GM13976 (cell line): ENCODE data around the gene PRICKLE3.

Source experiments
- DNase-seq: peaks from one replicate; pipeline ENCODE4 v3.0.0; 2012; ENCODE audit warnings: low spot score
- in situ Hi-C: fragments of 300-500 bp; cut with MboI; formaldehyde crosslinking; loops from one replicate; pipeline ENCODE4 v1.12.0; 2022; ENCODE audit warnings: low sequenced_read_pairs, mixed read lengths, inconsistent platforms; ENCODE audit not compliant: unreplicated experiment
- TF ChIP-seq, protein P1 (sequence below): IDR thresholded peaks from 2 replicates; pipeline ENCODE4 v1.5.1; 2012; ENCODE audit warnings: borderline replicate concordance, mild to moderate bottlenecking; ENCODE audit not compliant: insufficient read depth; ENCODE audit errors: extremely low read depth, missing control alignments, control extremely low read depth

Gene PRICKLE3

GRCh38 chrX:49210406-49210805 is 24.2 kb upstream of the PRICKLE3 start:
- DNase-seq = no peak
- in situ Hi-C loops = no loop called here
- TF ChIP-seq, protein P1, sequence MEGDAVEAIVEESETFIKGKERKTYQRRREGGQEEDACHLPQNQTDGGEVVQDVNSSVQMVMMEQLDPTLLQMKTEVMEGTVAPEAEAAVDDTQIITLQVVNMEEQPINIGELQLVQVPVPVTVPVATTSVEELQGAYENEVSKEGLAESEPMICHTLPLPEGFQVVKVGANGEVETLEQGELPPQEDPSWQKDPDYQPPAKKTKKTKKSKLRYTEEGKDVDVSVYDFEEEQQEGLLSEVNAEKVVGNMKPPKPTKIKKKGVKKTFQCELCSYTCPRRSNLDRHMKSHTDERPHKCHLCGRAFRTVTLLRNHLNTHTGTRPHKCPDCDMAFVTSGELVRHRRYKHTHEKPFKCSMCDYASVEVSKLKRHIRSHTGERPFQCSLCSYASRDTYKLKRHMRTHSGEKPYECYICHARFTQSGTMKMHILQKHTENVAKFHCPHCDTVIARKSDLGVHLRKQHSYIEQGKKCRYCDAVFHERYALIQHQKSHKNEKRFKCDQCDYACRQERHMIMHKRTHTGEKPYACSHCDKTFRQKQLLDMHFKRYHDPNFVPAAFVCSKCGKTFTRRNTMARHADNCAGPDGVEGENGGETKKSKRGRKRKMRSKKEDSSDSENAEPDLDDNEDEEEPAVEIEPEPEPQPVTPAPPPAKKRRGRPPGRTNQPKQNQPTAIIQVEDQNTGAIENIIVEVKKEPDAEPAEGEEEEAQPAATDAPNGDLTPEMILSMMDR = no peak

DNA sequence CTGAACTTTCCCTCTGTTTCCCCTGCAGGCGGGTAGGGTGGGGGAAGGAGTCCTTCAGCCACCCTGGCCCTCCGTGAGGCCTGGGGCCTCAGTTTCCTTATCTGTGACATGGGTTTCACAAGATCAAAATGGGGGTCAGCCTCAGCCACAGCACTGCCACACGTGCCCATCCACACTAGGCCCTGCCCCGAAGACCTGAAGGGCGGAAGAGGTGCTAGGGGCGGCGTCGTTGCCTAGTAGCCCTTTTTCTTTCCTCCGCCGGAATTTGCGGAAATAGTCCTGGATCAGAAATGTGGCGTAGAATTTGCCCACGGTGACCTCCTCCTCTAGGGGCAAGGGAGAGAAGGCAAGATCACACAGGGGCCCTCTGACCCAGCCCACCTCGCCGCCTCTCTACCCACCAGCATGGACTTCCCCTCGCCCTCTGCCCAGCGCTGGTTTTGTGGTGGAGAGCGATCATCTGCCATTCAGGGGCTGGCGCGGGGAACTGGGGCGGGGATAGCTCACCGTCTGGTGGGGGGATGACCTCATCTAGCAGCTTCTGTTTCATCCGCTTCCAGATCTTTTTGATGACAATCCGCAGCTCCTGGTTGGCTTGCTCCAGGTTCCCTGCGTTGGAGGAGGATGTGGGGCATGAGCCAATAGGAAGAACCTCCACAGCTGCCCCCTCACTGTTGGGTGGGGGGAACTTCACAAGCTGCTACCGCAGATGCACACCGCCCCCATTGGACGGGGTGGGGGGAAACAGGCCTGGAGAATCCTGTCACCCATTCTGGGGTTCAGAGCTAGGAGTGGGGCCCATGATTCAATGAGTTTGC is 23.5 kb upstream of the PRICKLE3 start:
- DNase-seq = no peak
- in situ Hi-C loops = no loop called here

DNA sequence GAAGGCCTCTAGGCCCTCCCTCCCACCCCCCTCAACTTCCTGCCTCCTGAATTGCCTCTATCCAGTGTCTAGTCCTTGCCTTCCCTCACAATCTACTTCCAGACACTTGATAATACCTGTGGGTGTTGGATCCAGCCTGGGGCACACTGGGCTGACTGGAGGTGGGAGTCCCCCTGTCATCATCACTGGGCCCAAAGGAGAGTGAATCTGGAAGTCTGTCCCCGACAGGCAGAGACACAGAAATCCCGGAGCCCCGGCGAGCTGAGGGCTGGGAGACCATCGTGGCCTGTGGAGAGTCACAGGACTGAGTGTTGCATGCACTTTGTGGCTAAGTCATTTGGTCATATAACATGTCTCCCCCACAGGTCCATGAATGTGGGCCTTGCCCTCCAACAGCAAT is 22.2 kb upstream of the PRICKLE3 start:
- in situ Hi-C loops = no loop called here
- no peak for DNase-seq
- TF ChIP-seq, protein P1 = no peak

More for the DNA sequence above, 23.5 kb upstream of the PRICKLE3 start:
- TF ChIP-seq, protein P1 = no peak

DNA sequence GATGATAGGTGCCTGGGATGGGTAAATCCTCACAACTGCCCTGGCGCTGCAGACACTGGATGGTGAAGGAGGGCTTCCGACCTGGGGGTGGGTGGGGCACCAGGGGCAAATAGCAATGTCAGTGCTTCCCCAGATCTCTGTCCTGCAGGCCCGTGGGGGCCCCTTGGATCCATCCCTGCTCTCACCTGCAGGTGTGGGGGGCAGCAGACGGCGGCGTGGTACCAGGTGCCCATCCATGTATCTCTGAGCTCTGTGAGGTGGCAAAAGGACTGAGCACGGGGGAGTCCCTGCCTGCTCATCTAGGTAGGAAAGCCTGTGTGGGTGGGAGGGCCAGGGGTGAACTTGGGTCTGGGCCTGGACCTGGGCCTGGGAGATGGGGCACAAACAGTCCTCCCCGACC is 20.4 kb upstream of the PRICKLE3 start:
- no peak for DNase-seq
- TF ChIP-seq, protein P1 = no peak
- in situ Hi-C loops = no loop called here

DNA sequence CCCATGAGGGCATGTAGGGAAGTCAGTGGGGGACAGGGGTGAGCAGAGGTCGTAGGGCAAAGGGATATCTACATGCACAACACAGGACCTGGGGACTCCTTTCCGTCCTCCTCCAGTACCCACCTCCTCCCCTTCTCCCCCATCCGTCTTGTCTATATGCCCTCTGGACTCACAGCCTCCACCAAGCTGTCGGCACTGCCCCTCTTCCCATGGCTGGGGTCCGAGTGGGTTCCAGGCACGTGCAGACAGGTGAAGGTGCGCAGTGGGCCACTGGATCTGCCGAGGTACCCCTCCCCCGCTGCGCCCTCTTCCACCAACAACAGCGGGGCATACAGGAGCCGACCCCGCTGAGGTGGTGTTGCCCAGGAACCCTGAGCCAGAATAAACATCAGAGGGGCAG is 19.3 kb upstream of the PRICKLE3 start:
- in situ Hi-C loops = no loop called here
- TF ChIP-seq, protein P1 = no peak
- DNase-seq = no peak

- TF ChIP-seq, protein P1 = no peak
- in situ Hi-C loops = no loop called here
- no peak for DNase-seq
Observed at GRCh38 chrX:49204709-49205108, 18.5 kb upstream of the PRICKLE3 start.
